Astrocyte (in vitro differentiated cells and primary cell): ENCODE data around the gene DFFA.

Experiments
- CTCF ChIP-seq: IDR thresholded peaks from 2 replicates; pipeline ENCODE4 v1.5.1; 2011; ENCODE audit warnings: low read depth, mild to moderate bottlenecking, inconsistent platforms, low read length, moderate library complexity; ENCODE audit not compliant: insufficient read depth
- EZH2 ChIP-seq: IDR thresholded peaks from 2 replicates; pipeline ENCODE4 v1.6.1; 2012; ENCODE audit warnings: mild to moderate bottlenecking, low read length, inconsistent platforms; ENCODE audit not compliant: insufficient read depth

- TF ChIP-seq CTCF, result no peak
- no peak for TF ChIP-seq EZH2
These were observed 40.9 kb upstream of the DFFA start for GRCh38 chr1:10513199-10513598.
